Measurements from ENCODE around the gene ZNFX1.
A peak's percentile ranks its signal among the peaks of the same experiment; 100 is the strongest.

ZNFX1 gene

GRCh38 chr20:49285233-49285668, 7.4 kb upstream of the ZNFX1 start:
- Histone ChIP-seq H3K27me3 (ENCODE audit: control insufficient read depth in 1 of 2, insufficient read depth in 2 of 2, low read length in 2 of 2) (no peaks in the 10 kb centered on the region), H3K9ac (ENCODE audit: low read depth in 1 of 2, low read length in 2 of 2) (no peak overlapping the region), H3K27ac (ENCODE audit: low read depth, low read length) (no peak overlapping the region), H3K36me3 (ENCODE audit: control insufficient read depth in 1 of 2, insufficient read depth in 2 of 2, low read length in 2 of 2) (peaks cover 91 to 99% of the 10 kb centered on the region in 2 donors), H3K4me1 (ENCODE audit: control insufficient read depth in 1 of 2, insufficient read depth in 2 of 2, low read length in 2 of 2) (peaks cover 12 to 33% of the 10 kb centered on the region in 2 donors), H3K4me3 (ENCODE audit: low read depth in 1 of 2, low read length in 2 of 2) (peak overlapping the region in 1 of 2 donors; percentile 29), H3K9me3 (ENCODE audit: control insufficient read depth in 1 of 2, low read length in 2 of 2) (peaks cover 43 to 67% of the 10 kb centered on the region in 2 donors)

GRCh38 chr20:49284818-49285217, 7.0 kb upstream of the ZNFX1 start:
- H3K4me3 ChIP-seq (ENCODE audit: low read depth in 1 of 2, low read length in 2 of 2), result peak overlapping the region in 1 of 2 donors; percentile 29
- H3K27me3 ChIP-seq (ENCODE audit: control insufficient read depth in 1 of 2, insufficient read depth in 2 of 2, low read length in 2 of 2), result no peaks in the 10 kb centered on the region
- peaks cover 95 to 99% of the 10 kb centered on the region in 2 donors for H3K36me3 ChIP-seq (ENCODE audit: control insufficient read depth in 1 of 2, insufficient read depth in 2 of 2, low read length in 2 of 2)
- H3K9ac ChIP-seq (ENCODE audit: low read depth in 1 of 2, low read length in 2 of 2), result no peak overlapping the region
- no peak overlapping the region for H3K27ac ChIP-seq (ENCODE audit: low read depth, low read length)
- peaks cover 46 to 71% of the 10 kb centered on the region in 2 donors for H3K9me3 ChIP-seq (ENCODE audit: control insufficient read depth in 1 of 2, low read length in 2 of 2)
- H3K4me1 ChIP-seq (ENCODE audit: control insufficient read depth in 1 of 2, insufficient read depth in 2 of 2, low read length in 2 of 2), result peaks cover 17 to 37% of the 10 kb centered on the region in 2 donors

- no peak overlapping the region for H3K9ac ChIP-seq (ENCODE audit: low read depth in 1 of 2, low read length in 2 of 2)
- peaks cover 93 to 94% of the 10 kb centered on the region in 2 donors for H3K36me3 ChIP-seq (ENCODE audit: control insufficient read depth in 1 of 2, insufficient read depth in 2 of 2, low read length in 2 of 2)
- peak overlapping the region in 1 of 2 donors; percentile 29 for H3K4me3 ChIP-seq (ENCODE audit: low read depth in 1 of 2, low read length in 2 of 2)
- peaks cover 25 to 40% of the 10 kb centered on the region in 2 donors for H3K4me1 ChIP-seq (ENCODE audit: control insufficient read depth in 1 of 2, insufficient read depth in 2 of 2, low read length in 2 of 2)
- no peaks in the 10 kb centered on the region for H3K27me3 ChIP-seq (ENCODE audit: control insufficient read depth in 1 of 2, insufficient read depth in 2 of 2, low read length in 2 of 2)
- peaks cover 46 to 71% of the 10 kb centered on the region in 2 donors for H3K9me3 ChIP-seq (ENCODE audit: control insufficient read depth in 1 of 2, low read length in 2 of 2)
- H3K27ac ChIP-seq (ENCODE audit: low read depth, low read length), result no peak overlapping the region
Observed at GRCh38 chr20:49283703-49284625, 6.1 kb upstream of the ZNFX1 start.

- no peaks in the 10 kb centered on the region for H3K27me3 ChIP-seq (ENCODE audit: control insufficient read depth in 1 of 2, insufficient read depth in 2 of 2, low read length in 2 of 2)
- no peak overlapping the region for H3K27ac ChIP-seq (ENCODE audit: low read depth, low read length)
- H3K4me3 ChIP-seq (ENCODE audit: low read depth in 1 of 2, low read length in 2 of 2), result peak overlapping the region; percentile 29 to 88
- H3K4me1 ChIP-seq (ENCODE audit: control insufficient read depth in 1 of 2, insufficient read depth in 2 of 2, low read length in 2 of 2), result peaks cover 26 to 37% of the 10 kb centered on the region in 2 donors
- peaks cover 46 to 71% of the 10 kb centered on the region in 2 donors for H3K9me3 ChIP-seq (ENCODE audit: control insufficient read depth in 1 of 2, low read length in 2 of 2)
- no peak overlapping the region for H3K9ac ChIP-seq (ENCODE audit: low read depth in 1 of 2, low read length in 2 of 2)
- peaks cover 86 to 87% of the 10 kb centered on the region in 2 donors for H3K36me3 ChIP-seq (ENCODE audit: control insufficient read depth in 1 of 2, insufficient read depth in 2 of 2, low read length in 2 of 2)
Observed at GRCh38 chr20:49283176-49283702, 5.4 kb upstream of the ZNFX1 start.

GRCh38 chr20:49282584-49283171, 4.8 kb upstream of the ZNFX1 start:
- Histone ChIP-seq H3K4me1 (ENCODE audit: control insufficient read depth in 1 of 2, insufficient read depth in 2 of 2, low read length in 2 of 2) (peaks cover 26 to 34% of the 10 kb centered on the region in 2 donors), H3K27me3 (ENCODE audit: control insufficient read depth in 1 of 2, insufficient read depth in 2 of 2, low read length in 2 of 2) (no peaks in the 10 kb centered on the region), H3K4me3 (ENCODE audit: low read depth in 1 of 2, low read length in 2 of 2) (peak overlapping the region; percentile 29 to 88), H3K27ac (ENCODE audit: low read depth, low read length) (no peak overlapping the region), H3K36me3 (ENCODE audit: control insufficient read depth in 1 of 2, insufficient read depth in 2 of 2, low read length in 2 of 2) (peaks cover 80 to 81% of the 10 kb centered on the region in 2 donors), H3K9me3 (ENCODE audit: control insufficient read depth in 1 of 2, low read length in 2 of 2) (peaks cover 44 to 69% of the 10 kb centered on the region in 2 donors), H3K9ac (ENCODE audit: low read depth in 1 of 2, low read length in 2 of 2) (no peak overlapping the region)

- no peak overlapping the region for H3K27ac ChIP-seq (ENCODE audit: low read depth, low read length)
- H3K9ac ChIP-seq (ENCODE audit: low read depth in 1 of 2, low read length in 2 of 2), result no peak overlapping the region
- peaks cover 38 to 62% of the 10 kb centered on the region in 2 donors for H3K9me3 ChIP-seq (ENCODE audit: control insufficient read depth in 1 of 2, low read length in 2 of 2)
- H3K36me3 ChIP-seq (ENCODE audit: control insufficient read depth in 1 of 2, insufficient read depth in 2 of 2, low read length in 2 of 2), result peaks cover 73 to 74% of the 10 kb centered on the region in 2 donors
- H3K4me1 ChIP-seq (ENCODE audit: control insufficient read depth in 1 of 2, insufficient read depth in 2 of 2, low read length in 2 of 2), result peaks cover 26 to 33% of the 10 kb centered on the region in 2 donors
- H3K4me3 ChIP-seq (ENCODE audit: low read depth in 1 of 2, low read length in 2 of 2), result peak overlapping the region; percentile 81 to 88
- H3K27me3 ChIP-seq (ENCODE audit: control insufficient read depth in 1 of 2, insufficient read depth in 2 of 2, low read length in 2 of 2), result no peaks in the 10 kb centered on the region
Observed at GRCh38 chr20:49281913-49282467, 4.1 kb upstream of the ZNFX1 start.

GRCh38 chr20:49281059-49281912, 3.4 kb upstream of the ZNFX1 start:
- Histone ChIP-seq H3K9ac (ENCODE audit: low read depth in 1 of 2, low read length in 2 of 2) (no peak overlapping the region), H3K27ac (ENCODE audit: low read depth, low read length) (no peak overlapping the region), H3K4me1 (ENCODE audit: control insufficient read depth in 1 of 2, insufficient read depth in 2 of 2, low read length in 2 of 2) (peaks cover 31 to 40% of the 10 kb centered on the region in 2 donors), H3K9me3 (ENCODE audit: control insufficient read depth in 1 of 2, low read length in 2 of 2) (peaks cover 31 to 55% of the 10 kb centered on the region in 2 donors), H3K4me3 (ENCODE audit: low read depth in 1 of 2, low read length in 2 of 2) (peak overlapping the region; percentile 81 to 88), H3K27me3 (ENCODE audit: control insufficient read depth in 1 of 2, insufficient read depth in 2 of 2, low read length in 2 of 2) (no peaks in the 10 kb centered on the region), H3K36me3 (ENCODE audit: control insufficient read depth in 1 of 2, insufficient read depth in 2 of 2, low read length in 2 of 2) (peaks cover 66 to 67% of the 10 kb centered on the region in 2 donors)

- H3K36me3 ChIP-seq (ENCODE audit: control insufficient read depth in 1 of 2, insufficient read depth in 2 of 2, low read length in 2 of 2), result peaks cover 59 to 60% of the 10 kb centered on the region in 2 donors
- peak overlapping the region; percentile 81 to 88 for H3K4me3 ChIP-seq (ENCODE audit: low read depth in 1 of 2, low read length in 2 of 2)
- peaks cover 24 to 48% of the 10 kb centered on the region in 2 donors for H3K9me3 ChIP-seq (ENCODE audit: control insufficient read depth in 1 of 2, low read length in 2 of 2)
- H3K9ac ChIP-seq (ENCODE audit: low read depth in 1 of 2, low read length in 2 of 2), result no peak overlapping the region
- H3K4me1 ChIP-seq (ENCODE audit: control insufficient read depth in 1 of 2, insufficient read depth in 2 of 2, low read length in 2 of 2), result peaks cover 38 to 42% of the 10 kb centered on the region in 2 donors
- H3K27me3 ChIP-seq (ENCODE audit: control insufficient read depth in 1 of 2, insufficient read depth in 2 of 2, low read length in 2 of 2), result no peaks in the 10 kb centered on the region
- H3K27ac ChIP-seq (ENCODE audit: low read depth, low read length), result no peak overlapping the region
Observed at GRCh38 chr20:49280463-49281058, 2.7 kb upstream of the ZNFX1 start.
